HG03439 (cell line): ENCODE results near the gene RALB.
A peak's percentile ranks its signal among the peaks of the same experiment; 100 is the strongest.
"Not testable (repeated sequence)": the region's sequence is repeated elsewhere in the genome, so short reads cannot be mapped to it uniquely, and the experiment has no call there.

ENCODE experiments used
- ATAC-seq: cut with Tn5 transposase; IDR thresholded peaks from one replicate; pipeline ENCODE4 v1.9.1; 2021; ENCODE audit warnings: mild to moderate bottlenecking, moderate library complexity; ENCODE audit not compliant: unreplicated experiment

The RALB gene

GRCh38 chr2:120241684-120242083 lies 11.0 kb upstream of the RALB start:
- no peak for ATAC-seq

GRCh38 chr2:120243211-120243610 lies 9.4 kb upstream of the RALB start:
- ATAC-seq, result no peak

GRCh38 chr2:120243875-120244553 lies 8.6 kb upstream of the RALB start:
- no peak for ATAC-seq

GRCh38 chr2:120244656-120245519 lies 7.8 kb upstream of the RALB start:
- no peak for ATAC-seq

- ATAC-seq, result no peak
Observed at GRCh38 chr2:120245520-120246332, 6.9 kb upstream of the RALB start.

- ATAC-seq, result no peak
Observed at GRCh38 chr2:120246546-120247300, 5.9 kb upstream of the RALB start.

- no peak for ATAC-seq
Observed at GRCh38 chr2:120247851-120248250, 4.8 kb upstream of the RALB start.

- no peak for ATAC-seq
Observed at GRCh38 chr2:120250640-120251039, 2.0 kb upstream of the RALB start.

GRCh38 chr2:120251078-120251477 lies 1.6 kb upstream of the RALB start:
- ATAC-seq, result no peak

GRCh38 chr2:120251880-120252224 lies 800 bp upstream of the RALB start:
- ATAC-seq, result no peak

- peak; percentile 26 for ATAC-seq
Observed at GRCh38 chr2:120253021-120253882, 600 bp downstream of the RALB start.

GRCh38 chr2:120254178-120254577 lies 1.5 kb downstream of the RALB start:
- no peak for ATAC-seq

- ATAC-seq, result no peak
Observed at GRCh38 chr2:120255071-120255470, 2.4 kb downstream of the RALB start.

GRCh38 chr2:120255986-120256650 lies 3.5 kb downstream of the RALB start:
- ATAC-seq, result no peak

- no peak for ATAC-seq
Observed at GRCh38 chr2:120256651-120257000, 4.0 kb downstream of the RALB start.

GRCh38 chr2:120257522-120257921 lies 4.9 kb downstream of the RALB start:
- no peak for ATAC-seq

GRCh38 chr2:120258196-120258595 lies 5.5 kb downstream of the RALB start:
- ATAC-seq, result no peak

- ATAC-seq, result not testable (repeated sequence)
Observed at GRCh38 chr2:120259939-120260338, 7.3 kb downstream of the RALB start.

GRCh38 chr2:120260736-120261135 lies 8.1 kb downstream of the RALB start:
- ATAC-seq, result no peak
